ENCODE results near the gene ACP4.
A peak's percentile ranks its signal among the peaks of the same experiment; 100 is the strongest.
"Not testable (repeated sequence)": the region's sequence is repeated elsewhere in the genome, so short reads cannot be mapped to it uniquely, and the experiment has no call there.

The ACP4 gene

GRCh38 chr19:50797781-50798658, 7.8 kb downstream of the ACP4 start:
- DNase-seq: no peak

DNA sequence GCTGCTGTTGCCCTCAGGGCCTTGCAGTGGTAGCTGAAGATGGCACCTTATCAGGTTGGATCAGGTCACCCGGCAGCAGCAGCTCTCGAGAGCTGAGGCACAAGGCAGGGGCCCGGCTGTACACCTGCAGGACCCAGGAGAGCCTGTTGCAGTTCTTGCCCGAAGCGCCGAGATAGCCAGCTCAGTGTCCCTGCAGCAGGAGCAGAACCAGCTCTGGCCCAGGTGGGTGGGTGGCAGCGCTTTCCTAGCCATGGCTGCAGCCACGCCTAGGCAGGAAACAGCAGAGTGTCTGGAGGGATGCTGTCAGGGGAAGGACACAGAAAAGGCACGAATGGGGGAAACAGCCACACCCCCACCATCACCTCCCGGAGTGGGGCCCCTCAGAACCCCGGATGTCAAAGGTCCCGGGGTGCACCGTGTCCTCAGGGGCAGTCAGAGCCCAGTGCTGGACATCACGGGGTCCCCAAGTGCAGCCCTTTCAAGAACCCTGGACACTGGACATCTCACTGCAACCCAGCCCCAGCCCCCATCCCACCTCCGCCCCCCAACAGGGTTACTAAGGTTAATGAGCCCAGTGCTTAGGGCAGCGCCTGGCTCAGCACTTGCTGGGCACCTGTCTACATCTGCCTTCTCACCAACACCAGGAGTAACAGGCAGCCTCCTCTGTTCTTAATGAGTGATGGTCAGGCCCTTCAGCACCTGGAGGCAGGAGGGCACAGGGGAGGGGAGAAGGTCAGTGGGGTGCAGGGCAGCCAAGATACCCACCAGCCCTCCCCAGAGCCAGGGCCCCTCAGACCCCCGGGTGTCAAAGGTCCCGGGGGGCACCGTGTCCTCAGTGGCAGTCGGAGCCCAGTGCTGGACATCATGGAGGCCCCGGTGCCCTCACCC, 8.7 kb downstream of the ACP4 start:
- no peak for DNase-seq

DNA sequence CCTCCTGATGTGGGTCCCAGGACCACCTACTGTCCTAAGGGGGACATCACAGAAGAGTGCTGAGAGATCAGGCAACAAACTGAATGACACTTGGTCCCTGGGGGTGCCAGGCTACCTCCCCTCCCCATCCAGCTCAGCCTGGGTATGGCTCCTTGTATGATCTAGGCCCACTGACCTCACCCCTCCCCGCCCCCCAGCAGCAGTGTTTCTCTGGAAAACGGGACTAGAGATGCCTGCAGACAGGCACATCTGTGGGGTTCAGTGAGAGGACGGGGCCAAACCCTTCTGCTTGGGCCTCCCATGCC, 9.3 kb downstream of the ACP4 start:
- DNase-seq: no peak

- DNase-seq: peak in 1 of 3 experiments; percentile 2
Measured at GRCh38 chr19:50801107-50801506, 10.9 kb downstream of the ACP4 start.

DNA sequence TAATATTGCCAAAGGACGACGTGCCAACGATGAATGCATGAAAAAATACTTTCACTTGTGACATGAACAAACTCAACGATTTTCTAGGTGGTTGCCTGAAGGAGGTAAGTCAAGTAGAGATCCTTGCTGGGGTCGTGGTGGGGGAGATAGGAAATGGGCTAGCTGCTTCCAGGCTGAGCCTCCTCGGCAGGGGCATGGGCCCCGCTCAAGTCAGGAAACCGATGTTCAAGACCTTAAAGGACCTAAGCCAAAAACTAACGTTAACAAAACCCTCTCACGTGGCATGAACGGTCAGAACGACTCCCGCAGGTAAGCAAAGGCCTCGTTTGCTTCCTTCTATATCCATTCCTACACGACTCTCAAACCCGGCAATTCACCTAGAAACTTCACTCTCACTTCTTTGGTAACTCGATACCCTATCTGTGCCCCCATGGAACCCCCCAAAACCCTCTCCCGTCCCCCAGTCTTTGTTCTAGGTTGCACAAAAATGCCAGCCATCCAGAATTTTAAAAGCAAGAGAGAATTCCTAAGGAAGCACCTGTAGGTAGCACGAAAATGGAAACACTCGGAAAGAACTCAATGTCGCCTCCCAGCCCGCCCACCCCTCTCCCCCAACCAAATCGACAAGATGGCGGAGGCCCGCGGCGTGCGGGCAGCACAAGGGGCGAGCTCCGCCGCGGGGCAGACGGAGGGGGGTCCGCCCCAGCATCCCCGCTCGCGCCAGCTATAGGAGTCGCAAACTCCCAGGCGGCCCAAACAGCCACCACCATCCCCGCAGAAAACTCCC, 13.6 kb downstream of the ACP4 start:
- DNase-seq: peak; percentile 56 to 83 (median 74)

GRCh38 chr19:50804420-50805272, 14.4 kb downstream of the ACP4 start:
- peak; percentile 98 to 99 (median 99) for DNase-seq

- no peak for DNase-seq
Measured at GRCh38 chr19:50808856-50809255, 18.6 kb downstream of the ACP4 start.

DNA sequence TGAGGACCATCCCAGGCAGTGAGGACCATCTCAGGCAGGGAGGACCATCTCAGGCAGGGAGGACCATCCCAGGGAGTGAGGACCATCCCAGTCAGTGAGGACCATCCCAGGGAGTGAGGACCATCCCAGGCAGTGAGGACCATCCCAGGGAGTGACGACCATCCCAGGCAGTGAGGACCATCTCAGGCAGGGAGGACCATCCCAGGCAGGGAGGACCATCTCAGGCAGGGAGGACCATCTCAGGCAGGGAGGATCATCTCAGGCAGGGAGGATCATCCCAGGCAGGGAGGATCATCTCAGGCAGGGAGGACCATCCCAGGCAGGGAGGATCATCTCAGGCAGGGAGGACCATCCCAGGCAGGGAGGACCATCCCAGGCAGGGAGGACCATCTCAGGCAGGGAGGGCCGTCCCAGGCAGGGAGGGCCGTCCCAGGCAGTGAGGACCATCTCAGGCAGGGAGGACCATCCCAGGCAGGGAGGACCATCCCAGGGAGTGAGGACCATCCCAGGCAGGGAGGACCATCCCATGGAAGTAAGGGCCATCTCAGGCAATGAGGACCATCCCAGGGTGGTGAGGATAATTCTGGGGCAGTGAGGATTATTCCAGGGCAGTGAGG, 21.5 kb downstream of the ACP4 start:
- DNase-seq: not testable (repeated sequence)

- no peak for DNase-seq
Measured at GRCh38 chr19:50812474-50812873, 22.3 kb downstream of the ACP4 start.

- no peak for DNase-seq
Measured at GRCh38 chr19:50814883-50815282, 24.7 kb downstream of the ACP4 start.

DNA sequence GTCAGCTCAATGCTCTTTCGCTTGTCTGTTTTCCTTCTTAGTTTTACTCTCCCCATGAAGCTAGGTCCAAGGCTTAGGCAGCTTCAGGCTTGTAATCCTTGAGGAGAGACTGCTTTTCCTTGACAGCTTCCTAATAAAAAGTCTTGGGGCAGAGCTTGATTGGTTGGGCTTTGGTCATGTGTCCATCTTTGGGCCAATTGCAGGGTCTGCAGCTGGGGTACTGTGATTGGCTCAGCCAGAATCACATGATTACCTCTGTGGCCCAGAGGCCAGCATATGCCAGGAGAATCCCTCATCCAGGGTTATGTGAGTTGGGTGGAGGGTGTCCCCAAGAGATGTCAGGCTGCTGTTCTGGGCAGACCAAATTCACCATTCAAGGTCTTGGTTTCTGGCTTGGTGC, 25.2 kb downstream of the ACP4 start:
- no peak for DNase-seq

DNA sequence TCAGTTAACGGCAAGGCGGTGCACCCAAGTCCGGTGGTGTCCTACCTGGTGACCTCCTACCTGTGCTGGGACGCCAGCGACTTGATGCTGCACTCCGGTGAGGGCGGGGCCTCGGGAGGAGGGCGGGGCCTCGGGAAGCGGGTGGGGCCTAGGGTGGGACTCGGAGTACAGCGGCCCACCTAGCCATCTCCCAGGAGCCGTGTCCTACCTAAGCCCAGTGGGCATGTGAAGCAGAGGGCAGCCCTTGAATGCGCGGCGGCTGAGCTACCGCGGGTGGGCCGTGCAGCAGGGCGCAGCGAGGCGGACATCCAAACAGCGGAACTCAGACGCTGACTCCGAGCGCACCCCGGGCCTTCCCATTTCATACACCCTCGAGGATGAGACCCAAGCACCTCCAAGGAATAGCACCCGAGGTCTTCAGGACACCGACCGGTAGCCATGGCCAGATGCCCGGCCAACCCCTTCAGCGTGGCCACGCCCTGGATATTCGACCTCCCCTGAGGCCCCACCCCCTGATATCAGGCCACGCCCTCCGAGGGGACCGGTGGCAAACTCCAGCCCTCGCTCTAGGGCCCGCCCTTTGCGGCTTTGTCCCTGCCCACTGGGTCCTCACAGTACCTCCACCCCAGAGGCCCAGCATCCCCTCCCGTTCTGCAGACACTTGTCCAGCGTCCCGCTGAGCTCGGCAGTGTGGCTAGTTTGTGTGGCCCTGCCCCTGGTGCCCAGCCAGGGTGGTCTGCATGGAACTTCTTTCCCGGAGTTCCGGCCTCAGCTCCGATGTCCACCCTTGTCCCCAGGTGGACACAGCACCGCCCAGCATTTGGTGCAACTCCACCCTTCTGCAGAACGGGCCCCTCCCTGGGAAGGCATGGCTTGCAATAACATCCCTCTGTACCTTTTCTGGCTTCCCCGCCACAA, 28.0 kb downstream of the ACP4 start:
- peak; percentile 76 to 93 (median 87) for DNase-seq

GRCh38 chr19:50818859-50819472, 28.8 kb downstream of the ACP4 start:
- peak in 2 of 3 experiments; percentile 59 to 80 for DNase-seq

GRCh38 chr19:50819636-50820035, 29.4 kb downstream of the ACP4 start:
- DNase-seq: peak in 2 of 3 experiments; percentile 45 to 66

DNA sequence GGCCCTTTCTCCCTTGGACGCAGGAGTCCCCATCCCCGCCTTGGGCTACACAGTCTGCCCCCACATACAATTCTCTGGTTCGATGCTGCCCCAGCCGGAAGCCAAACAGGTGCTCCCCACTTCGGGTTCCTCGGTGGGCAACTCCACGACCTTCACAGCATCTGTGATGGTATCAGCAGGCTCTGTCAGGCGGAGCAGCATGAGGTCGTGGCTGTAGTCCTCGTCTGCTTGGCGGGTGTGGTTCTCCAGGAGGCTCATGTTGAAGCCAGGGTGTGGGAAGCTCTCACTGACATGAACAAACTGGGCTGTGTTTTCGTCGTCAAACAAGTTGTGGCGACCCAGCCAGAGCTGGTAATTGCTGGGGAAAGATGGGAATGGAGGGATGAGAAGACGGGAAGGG, 29.9 kb downstream of the ACP4 start:
- DNase-seq: peak in 2 of 3 experiments; percentile 39 to 66

- peak in 2 of 3 experiments; percentile 53 to 68 for DNase-seq
Measured at GRCh38 chr19:50820549-50821247, 30.5 kb downstream of the ACP4 start.

DNA sequence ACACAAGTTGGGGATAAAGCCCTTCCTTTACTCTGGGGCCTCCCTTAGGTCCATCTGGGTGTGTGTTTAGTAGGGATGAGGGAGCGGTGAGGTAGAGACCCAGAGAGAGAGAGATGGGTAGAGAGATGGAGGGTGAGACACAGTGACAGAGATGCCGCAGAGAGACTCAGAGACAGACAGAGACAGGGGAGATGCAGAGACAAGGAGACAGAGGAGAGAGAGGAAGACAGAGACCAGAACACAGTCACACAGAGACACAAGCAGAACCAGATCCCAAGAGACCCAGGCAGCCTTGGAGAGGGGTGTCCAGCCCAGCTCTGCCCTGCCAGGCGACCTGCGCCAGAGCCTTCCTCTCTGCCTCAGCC, 31.0 kb downstream of the ACP4 start:
- DNase-seq: no peak

DNA sequence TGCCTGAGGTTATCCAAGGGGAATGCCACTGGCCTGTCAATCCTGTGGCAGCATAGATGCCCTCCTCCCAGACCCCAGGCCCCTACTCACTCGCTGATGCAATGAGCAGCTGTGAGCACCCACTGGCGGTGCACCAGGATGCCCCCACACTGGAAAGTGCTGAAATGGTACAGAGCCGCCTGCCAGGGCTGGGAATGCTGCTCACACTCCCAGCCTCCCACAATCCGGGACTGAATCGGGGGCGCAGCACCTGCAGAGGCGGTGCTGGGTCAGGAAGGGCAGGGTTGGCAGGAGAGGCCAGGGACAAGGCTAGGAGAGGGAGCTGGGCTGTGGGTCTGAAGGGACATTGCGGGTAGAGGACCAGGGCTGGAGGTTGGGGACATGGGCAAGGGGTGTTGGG, 31.4 kb downstream of the ACP4 start:
- no peak for DNase-seq

DNA sequence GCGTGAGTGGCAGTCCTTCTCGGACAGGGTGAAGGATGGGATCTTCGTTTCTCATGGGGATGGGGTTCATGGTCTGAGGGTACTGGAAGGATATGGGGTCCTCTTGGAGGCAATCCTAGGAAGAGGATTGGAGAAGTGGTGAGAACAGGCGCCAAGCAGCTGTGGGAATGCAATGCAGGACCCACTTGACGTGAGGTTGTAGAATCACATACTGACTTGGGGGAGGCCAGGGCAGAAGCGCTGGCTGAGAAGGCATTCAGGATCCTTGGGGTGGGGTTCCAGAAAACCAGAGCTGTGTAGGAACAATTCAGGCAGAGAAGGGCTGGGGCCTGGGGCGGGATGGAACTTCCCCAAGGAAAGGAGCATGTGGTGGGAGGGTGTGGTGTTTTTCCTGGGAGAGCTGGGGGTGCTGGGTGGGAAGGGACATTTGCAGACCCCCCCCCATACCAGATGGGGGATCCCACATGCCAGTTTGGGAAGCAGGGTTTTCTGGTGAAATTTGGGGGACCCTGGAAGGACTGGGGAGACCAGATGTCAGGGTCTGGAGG, 32.5 kb downstream of the ACP4 start:
- no peak for DNase-seq
